ENCODE data around the gene HTRA3.

DNA sequence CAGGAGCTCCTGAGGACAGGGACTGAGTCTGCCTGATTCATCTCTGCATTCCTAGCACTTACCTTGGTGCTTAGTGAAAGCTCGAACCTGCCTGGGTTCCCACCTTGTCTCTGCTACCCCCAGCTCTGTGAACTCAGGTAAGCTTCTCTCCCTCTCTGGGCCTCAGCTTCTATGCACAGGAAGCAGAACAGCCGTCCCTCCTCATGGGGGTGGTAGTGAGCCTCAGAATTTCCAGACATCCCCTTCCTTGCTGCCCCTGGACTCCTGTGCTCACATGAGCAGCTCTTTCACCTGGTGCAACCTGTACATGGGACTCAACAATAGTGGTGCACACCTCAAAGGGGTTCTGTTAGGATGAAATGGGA, 50.8 kb downstream of the HTRA3 start:
- TF ChIP-seq FOS (IDR thresholded peaks at IDR 0.05; ENCODE audit: low read depth, low read length): no peak
- TF ChIP-seq CTCF (conservative IDR thresholded peaks at IDR 0.05; ENCODE audit: low read depth, low read length): no peak
- no peak for TF ChIP-seq SMC3 (IDR thresholded peaks at IDR 0.05; ENCODE audit: low read depth, low read length)
- TF ChIP-seq MAZ (IDR thresholded peaks at IDR 0.05; ENCODE audit: borderline replicate concordance, low read depth, low read length): no peak
- TF ChIP-seq POLR2A (IDR thresholded peaks at IDR 0.05; ENCODE audit: low read depth, low read length): no peak
- no peak for TF ChIP-seq CEBPB (IDR thresholded peaks at IDR 0.05; ENCODE audit: low read depth, low read length)
- TF ChIP-seq CHD1 (IDR thresholded peaks at IDR 0.05; ENCODE audit: low read depth, low read length): no peak
- no peak for TF ChIP-seq RCOR1 (IDR thresholded peaks at IDR 0.05; ENCODE audit: insufficient replicate concordance, low read length)
- no peak for TF ChIP-seq RFX5 (IDR thresholded peaks at IDR 0.05; ENCODE audit: low read depth, low read length)
- no peak for TF ChIP-seq MXI1 (IDR thresholded peaks at IDR 0.05; ENCODE audit: borderline replicate concordance, low read depth, low read length)

Measured in IMR-90 (cell line).